GM12875 (cell line): Measurements from ENCODE around the gene ADORA2B.

Experiments used
- H3K4me3 ChIP-seq: one replicate; pipeline ENCODE4 v1.5.1; 2011; ENCODE audit warnings: low read depth, low read length, control low read depth
- CTCF ChIP-seq: IDR thresholded peaks from 2 replicates; pipeline ENCODE4 v1.5.1; 2011; ENCODE audit warnings: low read depth, mild to moderate bottlenecking, control low read depth, inconsistent platforms, low read length, moderate library complexity, borderline replicate concordance; ENCODE audit not compliant: insufficient read depth

Gene ADORA2B

GRCh38 chr17:15922586-15922985, 22.3 kb upstream of the ADORA2B start:
- no peak for TF ChIP-seq CTCF
- H3K4me3 ChIP-seq = no peak overlapping the region

DNA sequence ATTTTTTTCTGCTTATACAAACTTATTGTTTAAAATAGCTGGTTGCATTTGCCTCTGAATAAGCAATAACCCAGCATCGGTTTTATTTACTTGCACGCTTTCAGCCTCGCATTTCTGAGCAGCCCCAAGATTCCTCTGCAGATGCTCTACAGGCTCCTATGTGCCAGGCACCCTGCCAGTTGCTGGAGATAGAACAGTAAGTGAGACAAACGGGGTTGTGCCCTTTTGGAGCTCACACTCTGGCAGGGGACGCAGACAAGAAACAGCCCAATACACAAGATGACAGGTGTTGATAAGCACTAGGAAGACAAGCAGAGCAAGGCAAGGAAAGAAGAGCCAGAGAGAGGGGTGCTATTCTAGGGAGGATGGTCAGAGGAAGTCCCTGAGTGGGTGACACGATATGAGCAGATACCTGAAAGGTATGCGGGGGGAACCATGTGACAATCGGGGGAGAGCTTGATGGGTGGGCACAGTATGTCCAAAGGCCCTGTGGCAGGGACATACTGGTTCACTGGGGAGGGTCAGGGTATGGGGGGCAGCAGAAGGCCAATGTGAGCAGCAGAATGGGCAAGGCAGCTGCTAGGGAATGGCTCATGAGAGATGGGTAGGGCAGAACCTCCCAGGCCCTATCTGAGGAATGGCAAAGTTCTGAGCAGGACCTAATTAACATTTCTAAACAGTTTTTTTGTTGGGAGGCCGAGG, 18.7 kb upstream of the ADORA2B start:
- H3K4me3 ChIP-seq = no peak overlapping the region
- no peak for TF ChIP-seq CTCF

- H3K4me3 ChIP-seq = no peak overlapping the region
Observed at GRCh38 chr17:15928286-15928785, 16.6 kb upstream of the ADORA2B start.

DNA sequence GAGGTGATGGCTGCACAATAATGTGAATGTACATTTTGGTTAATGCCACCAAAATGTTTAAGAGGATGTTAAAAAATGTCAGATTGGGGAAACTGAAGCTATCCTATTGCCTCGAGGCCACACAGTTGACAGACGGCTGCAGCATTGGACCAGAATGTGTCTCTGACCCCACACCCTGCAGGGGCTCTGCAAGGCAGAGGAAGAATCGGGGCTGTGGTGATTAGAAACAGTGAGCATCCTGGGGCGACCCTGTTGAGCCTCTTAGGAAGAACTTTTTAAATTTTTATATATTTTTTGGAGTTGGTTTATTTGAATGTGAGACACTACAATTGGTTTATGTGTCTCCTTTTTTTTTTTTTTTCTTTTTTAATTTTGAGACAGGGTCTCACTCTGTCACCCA, 15.0 kb upstream of the ADORA2B start:
- TF ChIP-seq CTCF = no peak

More at GRCh38 chr17:15928286-15928785, 16.6 kb upstream of the ADORA2B start:
- TF ChIP-seq CTCF = no peak

DNA sequence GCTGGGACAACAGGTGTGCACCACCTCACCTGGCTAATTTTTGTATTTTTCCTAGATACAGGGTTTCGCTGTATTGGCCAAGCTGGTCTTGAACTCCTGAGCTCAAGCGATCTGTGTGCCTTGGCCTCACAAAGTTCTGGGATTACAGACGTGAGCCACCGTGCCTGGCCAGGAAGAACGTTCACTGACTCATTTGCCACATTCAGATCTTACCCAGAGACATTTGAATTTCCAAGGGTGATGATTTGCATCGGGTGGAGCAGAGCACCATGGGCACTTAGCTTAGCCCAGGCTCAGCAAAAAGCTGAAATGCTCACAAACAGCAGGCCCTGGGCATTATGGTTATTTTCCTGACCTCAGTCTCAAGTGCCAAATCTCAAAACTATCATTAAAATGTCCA, 14.5 kb upstream of the ADORA2B start:
- no peak for TF ChIP-seq CTCF
- no peak overlapping the region for H3K4me3 ChIP-seq

More for the DNA sequence above, 15.0 kb upstream of the ADORA2B start:
- H3K4me3 ChIP-seq = no peak overlapping the region

DNA sequence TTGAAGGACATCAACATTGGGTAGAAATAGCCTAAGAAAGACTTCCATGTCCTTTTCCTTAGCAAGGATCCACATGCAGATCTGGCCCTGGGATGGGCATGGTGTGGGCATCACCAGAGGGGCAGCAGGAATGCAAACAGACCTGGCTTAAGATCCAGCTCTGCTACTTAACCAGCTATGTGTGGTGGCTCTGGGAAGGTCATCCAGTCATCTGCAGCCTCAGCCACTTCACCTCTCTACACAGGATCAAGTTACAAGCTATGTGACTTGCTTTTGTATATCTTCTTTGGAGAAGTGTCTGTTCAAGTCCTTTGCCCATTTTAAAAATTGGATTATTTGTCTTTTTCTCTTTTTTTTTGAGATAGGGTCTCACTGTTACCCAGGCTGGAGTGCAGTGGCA, 13.5 kb upstream of the ADORA2B start:
- H3K4me3 ChIP-seq = no peak overlapping the region
- no peak for TF ChIP-seq CTCF

GRCh38 chr17:15934866-15935265, 10.1 kb upstream of the ADORA2B start:
- no peak for TF ChIP-seq CTCF
- no peak overlapping the region for H3K4me3 ChIP-seq
